ENCODE results near the gene FBXL5. TPM values are rescaled to one million over a fixed set of nuclear protein-coding genes. Genes with fewer than 3 reads are reported as not detected.

FBXL5 gene
- total and polyA plus RNA-seq, 2 of the 13 experiments (the other 11 are each of a cell fraction or from before 2014, with no cell fraction given): 17.4 to 45.3 TPM

GRCh38 chr4:15695240-15695699 is 40.1 kb upstream of the FBXL5 start:
- ATAC-seq (no peak), DNase-seq (ENCODE audit: low spot score) (no peak), FAIRE-seq (no peak)
- Histone ChIP-seq H3K4me1 (ENCODE audit: insufficient read depth, low read length) (peaks cover 15% of the 10 kb centered on the region), H3K79me2 (ENCODE audit: insufficient read depth, low read length) (no peaks in the 10 kb centered on the region), H3K27ac (ENCODE audit: extremely low read length, insufficient read depth, low read length) (no peak overlapping the region), H3K9ac (ENCODE audit: insufficient read depth, low read depth, low read length) (no peak overlapping the region), H3K4me2 (ENCODE audit: low read depth, low read length) (no peak overlapping the region), H3K27me3 (ENCODE audit: control insufficient read depth in 1 of 2, insufficient read depth in 2 of 2, low read length in 2 of 2) (no peaks in the 10 kb centered on the region), H3K36me3 (replicated peaks in 1 of 2; ENCODE audit: control insufficient read depth in 1 of 2, insufficient read depth in 2 of 2, low read length in 2 of 2) (no peaks in the 10 kb centered on the region), H2AFZ (ENCODE audit: low read length) (no peak overlapping the region), H4K20me1 (ENCODE audit: insufficient read depth, low read length) (no peaks in the 10 kb centered on the region), H3K4me3 (replicated peaks in 1 of 3; ENCODE audit: insufficient read depth in 1 of 3, low read depth in 2 of 3, low read length in 3 of 3) (no peak overlapping the region), H3K9me3 (ENCODE audit: low read length) (no peaks in the 10 kb centered on the region; the same call in 1 of the 2 replicates)
- POLR2A ChIA-PET: interaction anchor here (1.5 kb wide), 1 partner anchor 13 kb away, joined by 9 read pairs; the partner anchor contains the start of gene FAM200B
- TF ChIP-seq EHMT2 (IDR thresholded peaks at IDR 0.05; ENCODE audit: borderline replicate concordance, low read depth, low read length): no peak
- TF ChIP-seq, protein P1, sequence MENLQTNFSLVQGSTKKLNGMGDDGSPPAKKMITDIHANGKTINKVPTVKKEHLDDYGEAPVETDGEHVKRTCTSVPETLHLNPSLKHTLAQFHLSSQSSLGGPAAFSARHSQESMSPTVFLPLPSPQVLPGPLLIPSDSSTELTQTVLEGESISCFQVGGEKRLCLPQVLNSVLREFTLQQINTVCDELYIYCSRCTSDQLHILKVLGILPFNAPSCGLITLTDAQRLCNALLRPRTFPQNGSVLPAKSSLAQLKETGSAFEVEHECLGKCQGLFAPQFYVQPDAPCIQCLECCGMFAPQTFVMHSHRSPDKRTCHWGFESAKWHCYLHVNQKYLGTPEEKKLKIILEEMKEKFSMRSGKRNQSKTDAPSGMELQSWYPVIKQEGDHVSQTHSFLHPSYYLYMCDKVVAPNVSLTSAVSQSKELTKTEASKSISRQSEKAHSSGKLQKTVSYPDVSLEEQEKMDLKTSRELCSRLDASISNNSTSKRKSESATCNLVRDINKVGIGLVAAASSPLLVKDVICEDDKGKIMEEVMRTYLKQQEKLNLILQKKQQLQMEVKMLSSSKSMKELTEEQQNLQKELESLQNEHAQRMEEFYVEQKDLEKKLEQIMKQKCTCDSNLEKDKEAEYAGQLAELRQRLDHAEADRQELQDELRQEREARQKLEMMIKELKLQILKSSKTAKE (CRISPR knock-in tag; IDR thresholded peaks at IDR 0.05; ENCODE audit: borderline replicate concordance): no peak
- in situ Hi-C loops (cut with HindIII; ENCODE audit: extremely low pct_ligation_motif_present, low pct_unique_long_range_greater_than_20kb): no loop called here
- CTCF ChIA-PET (ENCODE audit: low intra/inter-chr PET ratio, low total read pairs): no interaction called here
- WGBS (ENCODE audit: low lambda C conversion rate): 86% methylated on average over 6 of the region's 10 CpGs
- BruUV-seq (replicated peaks): no TSS peak
- intact Hi-C loops (cut with micrococcal nuclease; ENCODE audit: unreplicated experiment): no loop called here

DNA sequence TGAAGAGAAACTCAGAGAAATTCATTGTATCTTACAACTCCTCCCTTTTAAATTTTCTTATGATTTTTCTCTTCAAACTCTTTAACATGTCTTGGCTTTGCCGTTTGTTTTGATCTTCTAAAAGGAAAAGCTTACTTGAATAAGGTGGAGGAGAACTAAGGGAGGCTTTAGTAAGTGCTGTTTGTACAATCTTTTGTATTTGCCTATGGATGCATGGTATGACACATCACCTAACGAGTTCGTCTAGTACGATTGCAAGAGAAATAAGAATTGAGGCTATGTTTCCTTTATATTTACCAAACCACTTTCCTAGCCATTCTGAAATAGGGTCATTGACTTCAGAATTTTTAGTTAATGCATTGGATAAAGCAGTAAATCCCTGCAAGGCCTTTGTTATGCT is 39.3 kb upstream of the FBXL5 start:
- Histone ChIP-seq H3K4me1 (ENCODE audit: insufficient read depth, low read length) (peaks cover 7% of the 10 kb centered on the region), H3K9ac (ENCODE audit: insufficient read depth, low read depth, low read length) (no peak overlapping the region), H3K4me3 (replicated peaks in 1 of 3; ENCODE audit: insufficient read depth in 1 of 3, low read depth in 2 of 3, low read length in 3 of 3) (no peak overlapping the region), H2AFZ (ENCODE audit: low read length) (no peak overlapping the region), H3K36me3 (replicated peaks in 1 of 2; ENCODE audit: control insufficient read depth in 1 of 2, insufficient read depth in 2 of 2, low read length in 2 of 2) (no peaks in the 10 kb centered on the region), H3K4me2 (ENCODE audit: low read depth, low read length) (no peak overlapping the region), H4K20me1 (ENCODE audit: insufficient read depth, low read length) (no peaks in the 10 kb centered on the region), H3K79me2 (ENCODE audit: insufficient read depth, low read length) (no peaks in the 10 kb centered on the region), H3K9me3 (ENCODE audit: low read length) (no peaks in the 10 kb centered on the region; the same call in 1 of the 2 replicates), H3K27ac (ENCODE audit: extremely low read length, insufficient read depth, low read length) (no peak overlapping the region), H3K27me3 (ENCODE audit: control insufficient read depth in 1 of 2, insufficient read depth in 2 of 2, low read length in 2 of 2) (no peaks in the 10 kb centered on the region)
- no peak for DNase-seq (ENCODE audit: low spot score)
- intact Hi-C loops (cut with micrococcal nuclease; ENCODE audit: unreplicated experiment): no loop called here
- no peak for FAIRE-seq
- WGBS (ENCODE audit: low lambda C conversion rate): 80% methylated on average over 4 of the region's 4 CpGs
- ChIA-PET CTCF (ENCODE audit: low intra/inter-chr PET ratio, low total read pairs) (no interaction called here), POLR2A (interaction anchor here (1.5 kb wide), 1 partner anchor 12 kb away, joined by 9 read pairs; the partner anchor contains the start of gene FAM200B)
- in situ Hi-C loops (cut with HindIII; ENCODE audit: extremely low pct_ligation_motif_present, low pct_unique_long_range_greater_than_20kb): no loop called here
- no peak for TF ChIP-seq SIN3A (IDR thresholded peaks at IDR 0.05; ENCODE audit: borderline replicate concordance, low read depth, low read length)
- no peak for TF ChIP-seq FOXJ3 (CRISPR knock-in tag; IDR thresholded peaks at IDR 0.05; ENCODE audit: borderline replicate concordance)
- TF ChIP-seq ZBTB1 (CRISPR knock-in tag; IDR thresholded peaks at IDR 0.05; ENCODE audit: borderline replicate concordance): no peak
- TF ChIP-seq ERF (CRISPR knock-in tag; IDR thresholded peaks at IDR 0.05): no peak
- no peak for TF ChIP-seq PCBP2 (optimal IDR thresholded peaks at IDR 0.05; ENCODE audit: low read depth, low read length, poor library complexity, severe bottlenecking)
- no peak for TF ChIP-seq IKZF4 (CRISPR knock-in tag; IDR thresholded peaks at IDR 0.05; ENCODE audit: borderline replicate concordance, low read depth, not compliant biosample characterization)
- no peak for TF ChIP-seq PHF8 (CRISPR knock-in tag; IDR thresholded peaks at IDR 0.05)
- BruUV-seq (replicated peaks): no TSS peak
- no peak for ATAC-seq
